ENCODE results near the gene PPT1.
A peak's percentile ranks its signal among the peaks of the same experiment; 100 is the strongest.
"Not testable (repeated sequence)": the region's sequence is repeated elsewhere in the genome, so short reads cannot be mapped to it uniquely, and the experiment has no call there.

Gene PPT1

DNA sequence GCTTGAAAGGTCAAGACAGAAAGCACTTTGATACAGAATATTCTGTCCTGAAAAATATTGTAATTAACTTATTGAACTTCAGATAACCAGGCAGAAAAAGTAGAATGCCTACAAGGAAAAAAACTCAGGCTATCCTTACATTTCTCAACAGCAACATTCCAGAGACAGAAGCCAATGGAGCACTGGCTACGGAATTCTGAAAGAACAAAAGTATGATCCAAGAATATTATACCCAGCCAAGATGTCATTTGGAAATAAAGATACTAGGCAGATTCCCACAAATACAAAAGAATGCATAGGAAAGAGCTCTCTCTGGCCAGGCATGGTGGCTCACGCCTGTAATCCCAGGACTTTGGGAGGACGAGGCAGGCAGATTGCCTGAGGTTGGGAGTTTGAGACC lies 5.8 kb upstream of the PPT1 start:
- Mint-ChIP-seq H3K9me3 (peaks cover 4% of the 10 kb centered on the region), H3K4me3 (no peak overlapping the region), H3K36me3 (no peaks in the 10 kb centered on the region), H3K4me1 (no peaks in the 10 kb centered on the region), H3K27ac (no peak overlapping the region)
- DNase-seq (ENCODE audit: low spot score in 2 of 2) (no peak), ATAC-seq (no peak)

DNA sequence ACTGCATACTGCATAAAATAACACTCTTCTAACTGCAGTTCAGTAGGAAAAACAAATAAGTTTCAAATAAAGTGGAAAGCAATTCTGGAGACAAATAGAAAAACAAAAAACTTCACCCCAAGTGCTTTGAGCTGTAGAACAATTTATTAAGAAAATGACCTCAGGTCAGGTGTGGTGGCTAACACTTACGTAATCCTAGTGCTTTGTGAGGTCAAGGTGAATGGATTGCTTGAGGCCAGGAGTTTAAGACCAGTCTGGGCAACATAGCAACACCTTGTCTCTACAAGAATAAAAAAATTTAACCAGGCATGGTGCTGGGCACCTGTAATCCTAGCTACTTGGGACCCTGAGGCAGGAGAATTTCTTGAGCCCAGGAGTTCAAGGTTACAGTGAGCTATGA lies 5.0 kb upstream of the PPT1 start:
- no peak overlapping the region for H3K27ac Mint-ChIP-seq
- peaks cover 8% of the 10 kb centered on the region for H3K4me1 Mint-ChIP-seq
- DNase-seq (ENCODE audit: low spot score in 2 of 2) (no peak), ATAC-seq (no peak)
- no peak overlapping the region for H3K4me3 Mint-ChIP-seq
- H3K36me3 Mint-ChIP-seq, result no peaks in the 10 kb centered on the region
- peaks cover 4% of the 10 kb centered on the region for H3K9me3 Mint-ChIP-seq

DNA sequence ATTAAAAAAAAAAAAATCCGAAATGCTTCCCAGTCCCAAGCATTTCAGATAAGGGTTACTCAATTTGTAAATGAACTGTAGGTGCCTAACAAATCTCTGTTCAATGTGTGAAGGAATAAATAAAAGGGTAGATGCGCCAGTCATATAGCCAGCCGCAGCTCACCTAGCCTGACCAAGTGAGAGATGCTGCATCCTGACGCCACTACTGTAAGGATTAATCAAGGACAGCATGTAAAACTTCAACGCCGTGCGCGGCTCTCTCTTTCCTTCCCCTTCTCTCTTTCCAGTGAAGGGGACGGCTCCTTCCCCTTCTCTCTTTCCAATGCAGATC lies 441 bp downstream of the PPT1 start:
- Mint-ChIP-seq H3K36me3 (peaks cover 24% of the 10 kb centered on the region), H3K4me3 (peak overlapping the region; percentile 98), H3K27ac (peak overlapping the region; percentile 88), H3K4me1 (peaks cover 30% of the 10 kb centered on the region), H3K9me3 (no peaks in the 10 kb centered on the region)
- no peak for DNase-seq (ENCODE audit: low spot score in 2 of 2)
- ATAC-seq, result peak; percentile 69

- Mint-ChIP-seq H3K27ac (no peak overlapping the region), H3K4me3 (peak overlapping the region; percentile 98), H3K36me3 (peaks cover 32% of the 10 kb centered on the region), H3K9me3 (no peaks in the 10 kb centered on the region), H3K4me1 (peaks cover 30% of the 10 kb centered on the region)
- no peak for DNase-seq (ENCODE audit: low spot score in 2 of 2)
- ATAC-seq, result no peak
Observed at GRCh38 chr1:40095806-40096205, 1.2 kb downstream of the PPT1 start.

- ATAC-seq (no peak), DNase-seq (ENCODE audit: low spot score in 2 of 2) (no peak)
- no peak overlapping the region for H3K4me3 Mint-ChIP-seq
- peaks cover 30% of the 10 kb centered on the region for H3K4me1 Mint-ChIP-seq
- no peaks in the 10 kb centered on the region for H3K9me3 Mint-ChIP-seq
- H3K27ac Mint-ChIP-seq, result no peak overlapping the region
- H3K36me3 Mint-ChIP-seq, result peaks cover 44% of the 10 kb centered on the region
Observed at GRCh38 chr1:40094466-40095110, 2.5 kb downstream of the PPT1 start.

- Mint-ChIP-seq H3K9me3 (no peaks in the 10 kb centered on the region), H3K36me3 (peaks cover 60% of the 10 kb centered on the region), H3K27ac (no peak overlapping the region), H3K4me3 (no peak overlapping the region), H3K4me1 (peaks cover 30% of the 10 kb centered on the region)
- ATAC-seq (no peak), DNase-seq (ENCODE audit: low spot score in 2 of 2) (no peak)
Observed at GRCh38 chr1:40092706-40093639, 4.1 kb downstream of the PPT1 start.

DNA sequence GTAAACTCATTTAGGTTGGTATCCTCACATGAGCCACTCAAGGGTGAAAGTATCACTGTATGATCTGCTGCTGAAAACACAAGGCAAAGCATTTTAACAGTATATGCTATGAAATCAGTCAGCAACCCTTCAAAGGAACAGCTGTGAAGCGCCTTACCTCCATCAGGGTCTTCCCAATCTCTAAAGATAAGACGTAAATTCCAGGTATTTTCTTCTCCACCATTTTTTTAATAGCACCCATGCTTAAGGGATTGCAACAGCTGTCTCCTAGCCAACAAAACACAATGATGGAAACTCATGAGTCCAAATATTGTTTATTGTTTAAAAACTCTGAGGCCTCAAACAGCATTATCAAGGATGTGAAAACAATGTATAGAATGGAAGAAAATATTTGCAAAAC lies 4.8 kb downstream of the PPT1 start:
- ATAC-seq (no peak), DNase-seq (ENCODE audit: low spot score in 2 of 2) (no peak)
- Mint-ChIP-seq H3K36me3 (peaks cover 67% of the 10 kb centered on the region), H3K27ac (no peak overlapping the region), H3K9me3 (no peaks in the 10 kb centered on the region), H3K4me3 (no peak overlapping the region), H3K4me1 (peaks cover 24% of the 10 kb centered on the region)

DNA sequence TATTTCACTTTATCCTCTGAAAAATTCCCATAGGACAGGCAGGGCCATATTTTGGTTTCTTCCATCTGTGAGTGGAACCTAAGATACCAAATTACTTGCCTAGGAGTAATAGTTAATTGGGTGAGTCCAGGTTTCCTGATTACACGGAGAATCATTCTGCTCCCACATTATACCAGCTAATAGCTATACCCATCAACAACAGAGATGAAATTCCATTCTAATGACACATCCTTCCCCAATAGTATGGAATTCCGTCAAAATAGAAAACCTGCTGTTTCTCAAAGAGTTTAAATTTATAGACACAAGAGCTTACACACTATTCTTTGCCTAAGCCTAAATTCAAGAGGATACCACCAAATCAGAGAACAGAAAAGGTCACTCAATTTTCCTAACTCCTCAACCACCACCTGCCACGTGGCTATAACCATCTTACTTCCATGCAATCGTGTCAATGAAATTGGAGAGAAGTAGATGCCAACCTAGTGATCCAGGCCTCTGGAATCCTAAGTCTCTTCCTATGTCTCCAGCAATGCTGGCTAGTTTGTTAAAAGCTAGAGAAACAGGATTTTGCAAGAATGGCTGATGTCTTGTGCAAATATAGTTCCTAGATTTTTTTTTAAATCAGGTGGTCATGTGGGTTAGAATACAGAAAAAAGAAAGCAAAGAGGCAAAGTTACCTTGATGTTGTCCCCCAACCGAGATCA lies 6.2 kb downstream of the PPT1 start:
- no peaks in the 10 kb centered on the region for H3K9me3 Mint-ChIP-seq
- H3K4me3 Mint-ChIP-seq, result no peak overlapping the region
- peaks cover 12% of the 10 kb centered on the region for H3K4me1 Mint-ChIP-seq
- ATAC-seq (no peak), DNase-seq (ENCODE audit: low spot score in 2 of 2) (no peak)
- peaks cover 81% of the 10 kb centered on the region for H3K36me3 Mint-ChIP-seq
- H3K27ac Mint-ChIP-seq, result no peak overlapping the region

DNA sequence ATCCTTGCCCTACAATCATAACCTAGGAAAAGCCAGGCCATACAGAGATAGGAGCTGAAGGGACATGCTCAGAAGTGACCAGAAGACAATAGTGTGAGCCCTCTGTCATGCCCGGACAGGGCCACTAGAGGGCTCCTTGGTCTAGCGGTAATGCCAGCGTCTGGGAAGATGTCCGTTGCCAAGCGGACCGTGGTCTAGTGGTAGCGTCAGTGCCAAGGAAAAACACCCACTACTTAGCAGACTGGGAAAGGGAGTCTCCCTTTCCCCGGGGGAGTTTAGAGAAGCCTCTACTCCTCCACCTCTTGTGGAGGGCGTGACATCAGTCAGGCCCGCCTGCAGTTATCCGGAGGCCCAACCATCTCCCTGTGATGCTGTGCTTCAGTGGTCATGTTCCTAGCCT lies 12.3 kb downstream of the PPT1 start:
- peaks cover 69% of the 10 kb centered on the region for H3K36me3 Mint-ChIP-seq
- ATAC-seq, H3K9me3 Mint-ChIP-seq, H3K4me3 Mint-ChIP-seq: not testable (repeated sequence)
- peak overlapping the region; percentile 64 for H3K27ac Mint-ChIP-seq
- DNase-seq (ENCODE audit: low spot score in 2 of 2), result peak; percentile 41 to 76
- H3K4me1 Mint-ChIP-seq, result peaks cover 20% of the 10 kb centered on the region

DNA sequence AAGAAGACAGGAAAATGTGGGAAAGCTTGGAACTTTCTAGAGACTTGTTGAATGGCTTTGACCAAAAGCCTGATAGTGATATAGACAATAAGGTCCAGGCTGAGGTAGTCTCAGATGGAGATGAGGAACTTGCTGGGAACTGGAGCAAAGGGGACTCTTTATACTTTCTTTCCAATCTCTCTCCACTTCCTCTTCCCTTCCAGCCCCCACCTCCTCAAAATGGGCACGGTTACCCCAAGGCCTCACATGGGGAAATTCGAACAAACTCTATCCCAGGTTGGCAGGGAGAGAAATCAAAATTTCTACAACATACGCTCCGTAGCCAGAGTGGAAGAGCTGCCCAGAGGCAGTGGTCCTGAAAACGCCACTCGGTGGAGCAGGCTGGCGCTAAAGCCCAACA lies 15.2 kb downstream of the PPT1 start:
- ATAC-seq (no peak), DNase-seq (ENCODE audit: low spot score in 2 of 2) (no peak)
- peaks cover 69% of the 10 kb centered on the region for H3K36me3 Mint-ChIP-seq
- H3K4me3 Mint-ChIP-seq, result no peak overlapping the region
- H3K4me1 Mint-ChIP-seq, result peaks cover 22% of the 10 kb centered on the region
- no peak overlapping the region for H3K27ac Mint-ChIP-seq
- no peaks in the 10 kb centered on the region for H3K9me3 Mint-ChIP-seq

GRCh38 chr1:40079774-40080400 lies 17.2 kb downstream of the PPT1 start:
- peak overlapping the region; percentile 69 for H3K27ac Mint-ChIP-seq
- no peak overlapping the region for H3K4me3 Mint-ChIP-seq
- H3K4me1 Mint-ChIP-seq, result peaks cover 12% of the 10 kb centered on the region
- ATAC-seq (peak; percentile 70), DNase-seq (ENCODE audit: low spot score in 2 of 2) (no peak)
- H3K9me3 Mint-ChIP-seq, result no peaks in the 10 kb centered on the region
- peaks cover 70% of the 10 kb centered on the region for H3K36me3 Mint-ChIP-seq

GRCh38 chr1:40078512-40079333 lies 18.3 kb downstream of the PPT1 start:
- H3K36me3 Mint-ChIP-seq, result peaks cover 77% of the 10 kb centered on the region

GRCh38 chr1:40076895-40077312 lies 20.1 kb downstream of the PPT1 start:
- Mint-ChIP-seq H3K4me1 (peaks cover 7% of the 10 kb centered on the region), H3K4me3 (no peak overlapping the region), H3K36me3 (peaks cover 86% of the 10 kb centered on the region), H3K27ac (peak overlapping the region; percentile 63), H3K9me3 (no peaks in the 10 kb centered on the region)
- DNase-seq (ENCODE audit: low spot score in 2 of 2), result no peak
- no peak for ATAC-seq

More at GRCh38 chr1:40078512-40079333, 18.3 kb downstream of the PPT1 start:
- ATAC-seq (peak; percentile 72), DNase-seq (ENCODE audit: low spot score in 2 of 2) (peak; percentile 47 to 76)
- no peak overlapping the region for H3K27ac Mint-ChIP-seq
- no peaks in the 10 kb centered on the region for H3K9me3 Mint-ChIP-seq
- H3K4me3 Mint-ChIP-seq, result no peak overlapping the region
- H3K4me1 Mint-ChIP-seq, result peaks cover 7% of the 10 kb centered on the region

GRCh38 chr1:40075266-40075665 lies 21.8 kb downstream of the PPT1 start:
- no peak overlapping the region for H3K4me3 Mint-ChIP-seq
- H3K36me3 Mint-ChIP-seq, result peaks cover 100% of the 10 kb centered on the region
- no peaks in the 10 kb centered on the region for H3K9me3 Mint-ChIP-seq
- peaks cover 7% of the 10 kb centered on the region for H3K4me1 Mint-ChIP-seq
- H3K27ac Mint-ChIP-seq, result no peak overlapping the region
- no peak for ATAC-seq
- DNase-seq (ENCODE audit: low spot score in 2 of 2), result no peak
